ENCODE data around the gene TOMM22.
"Not testable (repeated sequence)": the region's sequence is repeated elsewhere in the genome, so short reads cannot be mapped to it uniquely, and the experiment has no call there.

Gene TOMM22

DNA sequence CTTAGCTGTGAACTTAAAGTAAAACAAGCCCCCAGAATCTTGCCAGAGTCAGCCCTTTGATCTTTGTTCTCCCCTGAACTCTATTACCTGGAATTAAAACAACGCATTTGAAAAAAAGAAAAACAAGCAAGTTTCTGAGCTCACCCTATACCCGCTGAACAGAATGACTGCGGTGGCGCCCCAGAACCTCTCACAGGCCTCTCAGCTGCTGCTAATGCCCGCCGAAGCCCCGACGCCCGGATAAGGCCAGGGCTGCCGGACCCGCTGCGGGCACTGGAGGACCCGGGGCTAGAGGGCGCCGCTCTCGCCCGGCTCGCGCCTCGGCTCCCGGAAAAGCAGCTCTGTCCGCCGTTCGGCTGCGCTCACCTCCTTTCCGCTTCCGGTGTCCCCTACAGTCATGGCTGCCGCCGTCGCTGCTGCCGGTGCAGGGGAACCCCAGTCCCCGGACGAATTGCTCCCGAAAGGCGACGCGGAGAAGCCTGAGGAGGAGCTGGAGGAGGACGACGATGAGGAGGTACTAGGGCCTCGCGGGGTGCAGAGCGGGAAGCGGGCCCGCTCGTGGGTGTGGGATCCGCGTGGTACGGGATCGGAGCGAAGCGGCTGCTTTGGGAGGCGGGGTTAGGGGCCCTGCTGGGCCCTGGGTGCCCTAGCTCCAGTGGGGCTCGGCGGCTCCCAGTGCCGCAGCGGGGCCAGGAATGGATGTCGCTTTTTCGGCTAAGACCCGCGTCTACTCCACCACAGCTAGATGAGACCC is at the start of gene TOMM22:
TSS of gene TOMM22 (plus strand) at position 376 of the 754 bp plus-strand sequence. CDS start at position 398, 22 bp downstream.
- peak; percentile 22 for DNase-seq

DNA sequence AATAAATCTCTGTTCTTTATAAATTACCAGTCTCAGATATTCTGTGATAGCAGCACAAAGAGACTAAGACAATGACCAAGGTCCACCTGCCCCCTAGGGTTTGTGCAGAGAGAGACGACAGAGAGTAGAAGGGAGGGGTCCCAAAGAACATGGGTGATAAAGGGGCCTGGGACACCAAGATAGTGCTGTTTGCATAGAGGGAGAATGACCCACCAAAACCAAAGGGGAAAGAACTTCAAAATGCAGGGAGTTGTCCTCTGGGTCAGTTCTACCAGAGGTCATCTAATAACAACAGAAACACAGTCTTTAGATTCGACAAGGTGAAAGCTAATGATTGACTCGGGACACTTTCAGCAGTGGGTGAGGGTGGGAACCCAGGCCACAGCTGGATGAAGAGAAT is 49.2 kb upstream of the TOMM22 start:
- DNase-seq = no peak

DNA sequence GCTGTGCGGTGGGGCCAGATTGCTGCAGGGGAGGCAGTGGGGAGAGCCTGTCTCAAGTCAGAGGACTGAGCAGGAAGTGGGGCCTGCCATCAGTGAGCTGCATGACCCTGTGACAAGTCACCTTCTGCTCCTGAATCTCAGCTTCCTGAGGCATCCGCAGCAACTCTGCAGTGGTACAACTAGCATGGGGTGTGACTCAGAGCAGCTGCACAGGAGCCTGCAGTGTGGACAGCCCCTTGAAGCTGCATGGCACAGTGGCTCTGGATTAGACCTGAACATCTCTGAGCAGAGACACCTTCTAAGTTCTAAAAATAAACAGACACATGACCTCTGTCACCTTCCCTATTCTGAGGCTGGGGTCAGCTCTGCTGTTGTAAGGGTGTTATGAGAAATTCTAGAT is 43.5 kb upstream of the TOMM22 start:
- no peak for DNase-seq

DNA sequence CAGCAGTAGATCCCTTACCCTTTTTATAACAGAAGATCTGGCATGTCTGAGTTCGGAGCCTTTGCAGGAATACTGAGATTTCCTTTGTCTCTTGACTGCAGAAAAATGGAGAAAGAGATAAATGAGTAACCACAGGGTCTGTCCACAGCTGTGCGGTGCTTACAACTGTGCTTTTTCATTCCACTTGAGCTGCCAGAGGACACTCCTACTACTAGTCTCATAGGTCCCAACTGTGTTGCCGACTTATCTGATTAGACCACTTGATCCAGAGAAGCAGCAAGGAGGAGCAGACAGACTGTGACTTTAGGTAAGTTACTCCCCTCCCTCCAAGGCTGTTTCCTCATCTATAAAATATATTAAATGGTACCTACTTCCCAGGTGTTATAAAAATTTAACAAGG is 43.0 kb upstream of the TOMM22 start:
- DNase-seq = no peak

DNA sequence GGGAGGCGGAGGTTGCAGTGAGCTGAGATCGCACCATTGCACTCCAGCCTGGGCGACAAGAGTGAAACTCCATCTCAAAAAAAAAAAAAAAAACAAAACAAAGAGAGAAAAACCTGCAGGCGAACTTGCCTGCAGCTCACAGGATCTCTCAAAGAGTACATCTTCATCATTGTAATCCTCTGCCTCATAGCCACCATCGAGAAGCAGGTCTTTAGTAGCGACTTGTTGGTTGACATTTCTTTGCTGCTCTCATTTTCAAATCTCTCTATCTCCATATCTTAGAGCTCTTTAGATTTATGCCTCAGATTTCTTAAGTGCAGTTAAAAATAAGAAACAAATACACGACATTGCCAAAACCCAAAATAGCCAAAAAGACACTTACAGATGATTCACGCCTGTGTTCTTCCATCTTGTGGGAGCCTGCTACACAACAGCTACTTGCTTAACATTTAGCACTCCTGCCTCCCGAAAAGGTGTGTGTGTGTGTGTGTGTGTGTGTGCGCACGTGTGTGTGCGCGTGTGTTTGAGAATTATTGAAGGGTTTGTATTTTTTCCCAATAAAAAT is 40.2 kb upstream of the TOMM22 start:
- no peak for DNase-seq

DNA sequence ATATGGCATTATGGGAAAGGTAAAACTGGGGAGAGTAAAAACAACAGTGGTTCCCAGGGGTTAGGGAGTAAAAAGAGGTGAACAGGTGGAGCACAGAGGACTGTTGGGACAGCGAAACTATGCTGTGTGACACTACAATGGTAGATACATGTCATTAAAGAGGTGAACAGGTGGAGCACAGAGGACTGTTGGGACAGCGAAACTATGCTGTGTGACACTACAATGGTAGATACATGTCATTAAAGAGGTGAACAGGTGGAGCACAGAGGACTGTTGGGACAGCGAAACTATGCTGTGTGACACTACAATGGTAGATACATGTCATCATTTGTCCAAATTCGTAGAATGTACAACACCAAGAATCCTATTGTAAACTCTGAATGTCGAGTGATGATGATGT is 37.5 kb upstream of the TOMM22 start:
- DNase-seq = not testable (repeated sequence)

DNA sequence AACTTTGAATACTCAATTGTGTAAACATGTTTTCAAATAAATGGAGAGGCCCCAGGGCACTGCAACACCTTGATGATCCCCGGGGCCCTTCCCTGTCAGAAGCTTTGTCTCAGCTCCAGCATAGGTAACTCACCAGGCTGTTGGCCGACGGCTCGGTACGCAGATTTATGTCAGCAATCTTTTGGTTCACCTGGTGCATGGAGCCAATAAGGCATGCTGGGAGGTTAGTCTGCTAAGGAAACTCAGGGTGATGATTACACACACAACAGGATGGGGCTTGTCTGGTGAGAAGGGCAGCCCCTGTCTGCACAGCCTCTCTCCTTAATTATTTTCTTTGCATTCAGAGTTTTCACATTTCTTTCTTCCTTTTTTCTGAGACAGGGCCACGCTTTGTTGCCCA is 36.3 kb upstream of the TOMM22 start:
- no peak for DNase-seq

DNA sequence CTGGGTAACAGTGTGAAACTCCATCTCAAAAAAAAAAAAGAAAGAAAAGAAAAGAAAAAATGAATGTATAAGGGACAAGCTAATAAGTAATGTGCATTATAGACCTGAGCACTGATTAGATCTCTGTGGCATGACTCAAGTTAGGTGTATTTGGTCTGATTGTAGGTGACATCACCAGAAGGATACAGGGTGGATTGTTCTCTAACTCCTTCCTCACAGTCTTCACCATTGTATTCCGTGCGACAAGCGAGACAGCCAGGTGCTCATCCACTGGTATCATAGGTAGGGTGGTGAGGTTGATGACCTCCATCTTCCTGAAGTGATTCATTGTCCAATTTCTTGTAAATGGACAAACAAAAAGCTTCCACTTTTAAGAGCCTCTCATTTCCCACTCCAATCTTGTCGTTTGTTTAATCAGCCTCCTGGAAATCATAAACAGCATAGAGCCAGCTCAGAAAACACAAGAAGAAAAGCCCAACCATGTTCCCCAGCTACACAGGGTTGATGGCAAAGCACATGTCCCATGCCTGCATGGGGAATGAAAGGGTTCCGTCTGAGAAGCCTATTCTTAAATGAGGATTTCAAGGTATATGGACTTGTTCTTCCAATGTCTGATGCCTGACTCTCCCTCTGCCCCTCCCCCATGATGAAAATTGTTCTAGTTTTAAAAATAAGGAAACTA is 31.8 kb upstream of the TOMM22 start:
- no peak for DNase-seq

DNA sequence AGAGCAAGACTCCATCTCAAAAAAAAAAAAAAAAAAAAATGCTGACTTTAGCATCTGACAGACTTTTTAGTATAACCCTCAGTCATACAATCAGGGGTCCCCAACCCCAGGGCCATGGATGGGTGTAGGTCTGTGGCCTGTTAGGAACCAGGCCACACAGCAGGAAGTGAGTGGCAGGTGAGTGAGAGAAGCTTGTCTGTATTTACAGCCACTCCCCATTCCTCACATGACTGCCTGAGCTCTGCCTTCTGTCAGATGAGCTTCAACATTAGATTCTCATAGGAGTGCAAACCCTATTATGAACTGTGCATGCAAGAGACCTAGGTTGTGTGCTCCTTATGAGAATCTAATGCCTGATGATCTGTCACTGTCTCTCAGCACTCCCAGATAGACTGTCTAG is 28.9 kb upstream of the TOMM22 start:
- no peak for DNase-seq

DNA sequence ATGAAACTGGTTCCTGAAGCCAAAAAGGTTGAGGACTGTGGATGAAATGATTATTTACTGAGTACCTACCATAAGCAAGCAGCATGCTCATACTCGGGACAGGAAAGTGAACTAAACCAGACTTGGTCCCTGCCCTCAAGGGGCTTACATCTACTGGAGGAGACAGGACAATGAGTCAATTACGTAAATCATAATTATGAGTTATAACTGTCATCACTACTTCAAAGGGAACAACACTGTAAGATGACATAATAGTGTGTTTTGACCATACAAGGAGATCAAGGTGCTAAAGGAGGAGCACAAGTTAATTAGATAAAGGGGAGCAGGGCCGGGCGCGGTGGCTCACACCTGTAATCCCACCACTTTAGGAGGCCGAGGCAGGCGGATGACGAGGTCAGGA is 28.0 kb upstream of the TOMM22 start:
- DNase-seq = no peak

DNA sequence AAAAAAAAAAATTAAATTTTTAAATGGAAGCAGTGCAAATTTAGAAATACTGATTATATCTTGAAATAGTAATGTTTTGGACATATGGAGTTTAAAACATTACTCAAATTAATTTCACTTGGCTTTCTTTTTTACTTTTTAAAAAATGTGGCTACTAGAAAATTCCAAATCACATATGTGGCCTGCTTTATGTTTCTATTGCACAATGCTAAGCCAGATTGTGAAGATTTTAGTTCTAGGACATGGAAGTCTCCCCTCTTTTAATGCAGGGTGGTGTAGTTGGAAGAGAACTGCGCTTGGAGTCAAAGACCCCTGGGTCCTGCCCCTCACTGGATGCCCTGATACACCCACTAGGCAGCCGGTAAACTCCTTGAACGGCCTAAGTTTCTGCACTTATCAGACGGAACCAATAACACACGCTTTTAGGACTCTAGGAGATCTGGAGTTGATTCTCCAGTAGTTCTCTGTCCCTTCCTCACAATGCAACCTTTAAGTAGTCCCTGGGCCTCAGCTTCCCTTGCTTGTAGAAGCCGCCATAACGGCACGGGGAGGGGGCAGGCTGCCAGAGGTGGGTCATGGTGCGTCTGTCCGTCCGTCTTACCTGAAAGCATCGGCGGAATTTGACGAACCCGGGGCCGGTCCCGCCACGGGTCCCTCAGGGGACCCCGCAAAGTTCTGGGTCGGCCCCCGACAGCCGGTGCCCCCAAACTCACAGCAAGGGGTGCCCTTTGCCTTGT is 26.1 kb upstream of the TOMM22 start:
- no peak for DNase-seq

DNA sequence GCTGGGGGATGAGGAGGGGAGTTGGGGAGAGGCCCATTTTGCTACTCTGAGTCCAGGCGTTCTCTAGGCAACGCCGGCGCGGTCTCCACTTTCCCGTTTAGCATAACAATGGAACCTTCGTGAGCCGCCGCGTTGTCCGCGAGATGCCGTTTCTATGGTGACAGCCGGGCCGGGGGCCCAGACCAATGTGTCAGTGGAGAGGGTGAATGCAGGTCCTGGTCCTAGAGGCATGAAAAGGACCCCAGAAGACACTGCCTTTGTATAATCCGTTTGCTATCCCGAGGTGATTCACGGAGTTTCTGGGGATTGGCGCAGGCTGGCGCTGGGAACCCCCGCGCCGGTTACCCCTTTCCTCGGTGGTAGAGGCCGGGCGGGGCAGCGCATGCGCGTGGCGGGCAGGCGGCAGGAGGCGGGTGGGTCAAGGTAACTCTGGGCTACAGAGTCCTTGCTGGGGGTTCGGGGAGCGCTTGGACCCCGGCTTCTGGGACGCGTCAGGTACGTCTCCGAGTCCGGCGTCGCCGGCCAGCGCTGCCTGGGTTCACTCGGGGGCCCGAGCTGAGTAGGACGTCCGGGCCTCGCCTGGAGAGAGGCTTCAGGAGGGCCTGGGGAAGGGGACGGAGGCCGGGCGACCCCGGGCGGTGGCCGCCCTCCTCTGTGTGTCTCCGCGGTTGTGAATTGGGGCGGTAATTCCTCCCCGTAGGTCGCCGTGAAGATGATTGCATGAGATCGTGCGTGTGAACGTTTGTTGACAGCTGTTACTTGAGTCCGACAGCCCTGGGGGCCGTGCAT is 25.3 kb upstream of the TOMM22 start, which contains the start of the genes CBY1 and FAM227A:
TSS of gene CBY1 (plus strand) at position 383 of the 789 bp plus-strand sequence. CDS start 11,417 bp downstream, outside the sequence.
TSS of gene FAM227A (minus strand) at position 137 of the 789 bp plus-strand sequence. CDS start 6,224 bp downstream, outside the sequence.
- peak; percentile 77 for DNase-seq

DNA sequence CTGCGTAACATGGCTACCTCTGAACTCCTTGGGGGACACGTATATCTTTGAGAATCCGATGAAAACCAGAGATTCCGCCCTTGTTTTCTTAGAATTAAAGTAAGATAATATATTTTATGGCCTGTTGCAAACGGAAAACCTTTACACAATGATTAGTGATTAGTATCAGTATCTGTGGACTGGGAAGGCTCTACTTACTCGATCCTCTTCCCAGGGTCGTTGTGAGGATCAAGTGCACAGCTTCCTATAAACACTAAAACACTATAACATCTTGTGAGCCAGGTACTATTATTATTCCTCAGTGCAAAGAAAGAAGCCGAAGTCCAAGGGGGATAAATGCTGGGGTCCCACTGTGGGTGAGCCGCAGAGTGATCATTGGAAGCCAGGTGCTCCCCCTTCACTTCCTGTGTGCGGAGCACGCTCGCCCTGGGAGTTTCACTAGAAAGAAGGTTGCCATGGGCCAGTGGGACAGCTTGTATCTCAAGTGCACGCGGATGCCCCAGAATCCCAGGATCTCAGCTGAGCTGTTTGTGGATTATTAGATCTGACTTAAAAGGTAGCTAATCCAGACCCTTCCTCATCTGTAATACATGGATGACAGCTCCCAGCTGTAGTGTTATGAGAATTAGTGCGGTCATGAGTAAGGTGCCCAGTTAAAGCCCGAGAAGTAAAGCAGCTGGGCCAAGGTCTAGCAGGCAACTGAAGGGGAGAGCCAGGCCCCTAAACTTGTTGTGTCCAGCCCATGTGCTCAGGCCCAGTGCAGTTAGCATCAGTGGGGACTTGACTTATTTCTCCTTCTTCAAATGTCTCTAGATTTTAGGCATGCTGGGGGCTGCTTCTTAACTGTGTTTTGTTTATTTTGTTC is 24.5 kb upstream of the TOMM22 start:
- no peak for DNase-seq

DNA sequence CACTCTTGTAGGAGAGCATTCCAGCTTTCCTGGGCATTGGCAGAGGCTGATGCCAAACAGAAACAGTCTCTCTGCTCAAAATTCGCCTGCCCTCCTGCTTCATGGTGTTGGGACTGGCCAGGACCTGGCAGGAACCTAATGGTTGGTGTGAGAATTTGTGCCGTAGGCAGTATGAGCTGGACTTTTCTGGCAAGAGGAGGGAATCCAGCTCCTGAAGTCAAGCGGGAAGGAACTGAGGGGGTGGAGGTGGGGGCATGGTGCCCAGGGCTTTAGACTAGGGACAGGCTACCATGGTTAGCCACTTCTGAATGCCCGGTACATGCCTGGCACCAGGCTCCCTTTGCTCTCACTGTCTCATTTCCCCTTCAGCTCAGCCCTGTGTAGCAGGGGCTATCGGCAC is 6.9 kb upstream of the TOMM22 start:
- no peak for DNase-seq

DNA sequence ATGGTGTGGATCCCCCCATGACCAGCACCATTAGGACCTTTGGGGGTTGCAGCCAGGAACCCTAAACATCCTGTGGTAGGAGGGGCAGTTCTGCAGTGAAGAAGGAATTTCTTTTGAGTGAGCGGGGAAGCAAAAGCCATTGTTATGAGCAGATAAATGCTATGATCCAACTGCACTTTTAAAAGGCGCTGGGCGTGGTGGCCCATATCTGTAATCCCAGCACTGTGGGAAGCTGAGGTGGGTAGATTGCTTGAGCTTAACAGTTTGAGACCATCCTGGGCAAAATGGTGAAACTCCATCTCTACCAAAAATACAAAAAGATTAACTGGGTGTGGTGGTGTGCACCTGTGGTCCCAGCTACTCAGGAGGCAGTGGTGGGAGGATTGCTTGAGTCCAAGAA is 5.9 kb upstream of the TOMM22 start:
- no peak for DNase-seq

DNA sequence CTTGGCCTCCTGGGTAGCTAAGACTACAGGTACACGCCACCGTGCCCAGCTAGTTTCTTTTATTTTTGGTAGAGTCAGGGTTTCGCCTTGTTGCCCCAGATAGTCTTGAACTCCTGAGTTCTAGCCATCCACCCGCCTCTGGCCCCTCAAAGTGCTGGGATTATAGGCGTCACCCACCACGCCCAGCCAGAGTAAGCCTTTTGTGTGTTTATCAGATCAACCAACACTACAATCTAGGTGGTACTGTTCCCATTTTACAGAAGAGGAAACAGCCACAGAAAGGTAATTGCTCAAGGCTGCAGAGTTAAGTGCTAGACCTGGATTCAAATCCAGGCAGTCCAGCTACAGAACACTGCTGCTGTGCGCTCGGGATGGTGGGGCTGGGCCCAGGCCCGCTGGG is 3.1 kb downstream of the TOMM22 start:
- no peak for DNase-seq

DNA sequence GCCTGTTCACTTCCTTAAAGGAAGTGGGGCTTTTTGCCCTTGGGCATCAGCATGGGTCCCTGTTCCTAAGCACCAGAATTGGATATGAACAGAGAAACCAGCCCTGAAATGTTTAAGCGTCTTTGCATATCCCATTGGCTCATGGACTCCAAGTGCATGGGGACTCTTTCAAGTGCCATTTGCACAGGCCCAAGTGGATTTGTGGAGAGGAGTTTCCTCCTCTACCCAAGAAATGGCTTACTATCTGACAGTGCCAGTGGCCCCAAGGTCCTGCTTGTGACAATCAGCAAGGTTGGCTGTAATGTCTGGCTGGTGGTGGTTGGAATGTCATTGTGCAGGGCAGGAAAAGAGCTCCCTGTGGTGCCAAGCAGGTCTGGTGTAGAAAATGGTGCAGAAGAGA is 4.0 kb downstream of the TOMM22 start:
- DNase-seq = no peak

DNA sequence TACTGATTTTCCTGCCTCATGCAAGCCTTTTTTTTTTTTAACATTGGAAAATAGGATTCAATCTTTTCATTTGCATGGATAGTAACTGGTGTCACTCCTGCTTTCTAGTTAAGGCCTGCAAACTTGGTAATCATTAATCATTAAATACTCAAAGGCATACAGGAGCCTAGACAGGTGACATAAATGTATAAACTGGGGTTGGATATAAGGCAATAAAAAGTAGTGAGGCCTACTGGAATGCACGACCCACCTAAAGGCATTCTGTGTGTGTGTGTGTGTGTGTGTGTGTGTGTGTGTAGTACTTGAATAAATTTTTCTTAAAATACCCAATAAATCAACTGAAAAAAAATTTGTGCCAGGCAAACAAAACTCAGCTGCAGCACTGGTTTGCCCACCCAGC is 7.9 kb downstream of the TOMM22 start:
- DNase-seq = no peak

DNA sequence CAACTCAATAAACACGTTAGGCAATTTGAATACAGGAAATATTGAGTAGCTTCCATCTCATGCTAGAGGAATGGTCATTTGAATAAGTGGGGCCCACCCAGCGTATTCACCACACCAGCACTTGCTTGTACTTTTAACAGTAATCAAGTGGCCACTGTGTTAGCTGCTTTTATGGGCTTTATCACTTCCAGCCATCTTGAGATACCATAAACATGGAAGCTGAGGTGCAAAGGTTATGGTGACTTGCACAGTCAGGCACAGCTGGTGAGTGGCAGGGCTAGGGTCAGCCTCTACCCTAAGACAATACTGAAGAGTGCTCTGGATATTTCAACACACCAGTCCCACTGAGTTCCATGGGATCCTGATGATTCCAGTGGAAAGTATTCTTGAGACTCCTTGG is 12.3 kb downstream of the TOMM22 start:
- no peak for DNase-seq

DNA sequence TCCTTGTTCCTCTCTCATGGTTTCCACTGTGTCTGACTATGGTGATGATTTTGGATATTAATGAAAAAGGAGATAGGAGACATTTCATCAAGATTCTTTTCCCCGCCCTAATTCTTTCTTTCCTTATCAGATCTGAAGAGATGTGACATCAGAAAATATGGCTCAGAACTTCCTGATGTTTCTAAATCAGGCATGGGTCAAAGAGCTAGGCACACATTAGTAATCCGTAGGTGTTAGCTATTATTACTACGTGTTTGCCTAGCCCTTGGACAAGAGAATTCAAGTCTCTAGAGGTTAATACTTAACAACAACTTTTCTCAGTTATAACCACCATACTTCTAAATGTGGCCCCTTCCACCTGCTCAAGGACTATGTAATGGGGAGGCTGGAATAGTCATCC is 13.2 kb downstream of the TOMM22 start:
- DNase-seq = no peak

DNA sequence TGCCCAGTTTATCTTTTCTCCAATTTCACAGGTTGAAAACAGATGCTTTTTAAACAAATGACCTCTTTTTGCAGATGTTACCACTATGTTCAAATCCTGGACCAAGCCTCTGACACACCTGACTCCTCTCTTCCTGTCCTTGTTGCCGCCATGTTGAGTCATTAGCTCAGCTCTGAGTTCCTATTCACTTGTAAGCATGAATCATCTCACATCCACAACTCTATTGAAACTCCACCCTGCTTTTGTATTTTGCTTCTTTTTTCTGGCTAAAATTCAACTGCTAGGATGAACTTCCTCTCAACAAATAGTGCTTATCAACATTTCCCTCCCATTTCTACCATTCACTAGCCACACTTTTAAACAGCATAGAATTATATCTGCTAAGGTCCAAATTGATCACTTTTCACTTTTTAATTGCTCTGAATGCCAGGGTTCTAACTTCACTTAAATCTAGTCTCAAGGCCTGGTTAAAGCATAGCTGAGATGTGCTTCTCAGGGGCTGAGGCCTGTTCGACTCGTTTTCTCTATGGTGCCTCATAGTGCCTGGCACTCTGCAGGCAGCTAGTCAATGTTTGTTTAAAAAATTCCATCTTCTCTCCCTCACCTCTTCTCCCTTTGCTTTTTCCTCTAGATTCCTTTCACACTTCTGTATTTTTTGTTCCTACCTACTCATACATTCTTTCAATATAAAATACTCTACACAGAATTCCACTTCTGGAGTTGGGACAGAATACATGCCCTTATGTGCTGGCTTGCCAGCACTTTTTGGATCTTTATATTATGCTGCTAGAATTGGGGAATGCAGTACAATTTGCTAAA is 15.1 kb downstream of the TOMM22 start:
- no peak for DNase-seq

Data from DMS 273 treated with DMSO at 0.1 percent for 48 hours (cell line).